Stomach (tissue), 4 donors: Measurements from ENCODE around the gene CCDC174.

ENCODE experiments used
- EP300 ChIP-seq: sonication (generic); formaldehyde crosslinking; IDR thresholded peaks from one replicate; pipeline ENCODE4 v1.6.1; 2017; ENCODE audit warnings: antibody characterized with exemption
- POLR2A ChIP-seq, 4 donors: fragments of 450-650 bp; IDR thresholded peaks; one replicate each; pipeline ENCODE4 v1.6.1; 2016; ENCODE audit warnings: antibody characterized with exemption in 4 of 4, control low read depth in 2 of 4, mild to moderate bottlenecking in 1 of 4, moderate library complexity in 1 of 4
- TF ChIP-seq, protein P1 (sequence below), 7 experiments: fragments of 450-650 bp in 4 of 7; fragments of 200-600 bp in 3 of 7; sonication (generic) in 3 of 7; IDR thresholded peaks; one replicate each; pipeline ENCODE4 v1.5.1; 2016 to 2019; ENCODE audit warnings: antibody characterized with exemption in 7 of 7, control low read depth in 2 of 7, mild to moderate bottlenecking in 1 of 7

DNA sequence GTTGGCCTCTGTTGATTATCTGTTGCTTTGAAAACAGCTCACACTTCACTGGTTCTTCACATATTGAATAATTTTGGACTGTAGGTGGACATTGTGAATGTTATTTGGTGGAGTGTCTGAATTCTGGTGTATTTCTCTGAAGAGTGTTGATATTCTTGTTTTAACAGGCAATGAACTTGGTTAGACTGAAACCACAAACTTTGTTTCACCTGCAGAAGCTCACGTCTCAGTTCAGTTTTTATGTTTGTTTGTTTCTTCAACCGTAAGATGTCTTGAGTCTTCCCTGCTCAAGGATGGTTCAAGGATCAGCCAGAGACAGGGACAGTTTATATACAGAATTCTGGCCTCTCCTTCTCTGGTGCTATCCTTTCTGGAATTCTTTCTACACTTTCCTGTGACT, 67.0 kb downstream of the CCDC174 start:
- TF ChIP-seq, protein P1, sequence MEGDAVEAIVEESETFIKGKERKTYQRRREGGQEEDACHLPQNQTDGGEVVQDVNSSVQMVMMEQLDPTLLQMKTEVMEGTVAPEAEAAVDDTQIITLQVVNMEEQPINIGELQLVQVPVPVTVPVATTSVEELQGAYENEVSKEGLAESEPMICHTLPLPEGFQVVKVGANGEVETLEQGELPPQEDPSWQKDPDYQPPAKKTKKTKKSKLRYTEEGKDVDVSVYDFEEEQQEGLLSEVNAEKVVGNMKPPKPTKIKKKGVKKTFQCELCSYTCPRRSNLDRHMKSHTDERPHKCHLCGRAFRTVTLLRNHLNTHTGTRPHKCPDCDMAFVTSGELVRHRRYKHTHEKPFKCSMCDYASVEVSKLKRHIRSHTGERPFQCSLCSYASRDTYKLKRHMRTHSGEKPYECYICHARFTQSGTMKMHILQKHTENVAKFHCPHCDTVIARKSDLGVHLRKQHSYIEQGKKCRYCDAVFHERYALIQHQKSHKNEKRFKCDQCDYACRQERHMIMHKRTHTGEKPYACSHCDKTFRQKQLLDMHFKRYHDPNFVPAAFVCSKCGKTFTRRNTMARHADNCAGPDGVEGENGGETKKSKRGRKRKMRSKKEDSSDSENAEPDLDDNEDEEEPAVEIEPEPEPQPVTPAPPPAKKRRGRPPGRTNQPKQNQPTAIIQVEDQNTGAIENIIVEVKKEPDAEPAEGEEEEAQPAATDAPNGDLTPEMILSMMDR (IDR thresholded peaks at IDR 0.05) = no peak
- TF ChIP-seq POLR2A (IDR thresholded peaks at IDR 0.05) = no peak
- no peak for TF ChIP-seq EP300
